ENCODE data around the gene GTPBP3. TPM values are rescaled to one million over a fixed set of nuclear protein-coding genes. Genes with fewer than 3 reads are reported as not detected.

GTPBP3 gene
- total and polyA plus RNA-seq, 9 of the 15 experiments (the other 6 are each of a cell fraction or from before 2014, with no cell fraction given): 4.9 to 124 (median 22.6) TPM

GRCh38 chr19:17346109-17346671 is 8.8 kb downstream of the GTPBP3 start (continued):
- TF ChIP-seq BCLAF1 (IDR thresholded peaks at IDR 0.05; ENCODE audit: borderline replicate concordance in 1 of 2, control insufficient read depth in 1 of 2, low read depth in 2 of 2, low read length in 1 of 2): no peak
- TF ChIP-seq PYGO2 (tag; IDR thresholded peaks at IDR 0.05): no peak
- TF ChIP-seq ZKSCAN1 (IDR thresholded peaks at IDR 0.05; ENCODE audit: low read depth, low read length): no peak
- 0 out of 2 replicates have a peak, but pooled peaks have one; percentile 18 for TF ChIP-seq ATF7 (IDR thresholded peaks at IDR 0.05)
- no peak for TF ChIP-seq HIVEP1 (CRISPR knock-in tag; IDR thresholded peaks at IDR 0.05)
- no peak for TF ChIP-seq ZNF551 (CRISPR knock-in tag; IDR thresholded peaks at IDR 0.05)
- no peak for TF ChIP-seq ZNF584 (CRISPR knock-in tag; IDR thresholded peaks at IDR 0.05; ENCODE audit: low read depth)
- no peak for TF ChIP-seq UBTF (IDR thresholded peaks at IDR 0.05; ENCODE audit: borderline replicate concordance in 1 of 2, low read depth in 2 of 2, low read length in 2 of 2)
- no peak for TF ChIP-seq KLF13 (tag; IDR thresholded peaks at IDR 0.05; ENCODE audit: borderline replicate concordance, low read depth)
- TF ChIP-seq ZC3H11A (IDR thresholded peaks at IDR 0.05; ENCODE audit: low read depth, low read length): no peak
- TF ChIP-seq ID3 (CRISPR knock-in tag; IDR thresholded peaks at IDR 0.05): no peak
- no peak for TF ChIP-seq ID3 (tag; IDR thresholded peaks at IDR 0.05)
- no peak for TF ChIP-seq FOXK1 (CRISPR knock-in tag; IDR thresholded peaks at IDR 0.05; ENCODE audit: borderline replicate concordance)
- no peak for TF ChIP-seq ZNF785 (CRISPR knock-in tag; IDR thresholded peaks at IDR 0.05)
- no peak for TF ChIP-seq PRMT5 (CRISPR knock-in tag; IDR thresholded peaks at IDR 0.05)
- no peak for TF ChIP-seq SMARCA5 (IDR thresholded peaks at IDR 0.05)
- TF ChIP-seq C11orf30 (IDR thresholded peaks at IDR 0.05; ENCODE audit: low read depth): no peak
- no peak for TF ChIP-seq SAFB (IDR thresholded peaks at IDR 0.05; ENCODE audit: borderline replicate concordance, low read depth, low read length)
- no peak for TF ChIP-seq RNF219 (CRISPR knock-in tag; IDR thresholded peaks at IDR 0.05)
- TF ChIP-seq RNF2 (IDR thresholded peaks at IDR 0.05): no peak
- no peak for TF ChIP-seq ZNF76 (CRISPR knock-in tag; IDR thresholded peaks at IDR 0.05; ENCODE audit: borderline replicate concordance)
- no peak for TF ChIP-seq GTF2A2 (tag; IDR thresholded peaks at IDR 0.05)
